ENCODE results near the gene ASTN2.

DNA sequence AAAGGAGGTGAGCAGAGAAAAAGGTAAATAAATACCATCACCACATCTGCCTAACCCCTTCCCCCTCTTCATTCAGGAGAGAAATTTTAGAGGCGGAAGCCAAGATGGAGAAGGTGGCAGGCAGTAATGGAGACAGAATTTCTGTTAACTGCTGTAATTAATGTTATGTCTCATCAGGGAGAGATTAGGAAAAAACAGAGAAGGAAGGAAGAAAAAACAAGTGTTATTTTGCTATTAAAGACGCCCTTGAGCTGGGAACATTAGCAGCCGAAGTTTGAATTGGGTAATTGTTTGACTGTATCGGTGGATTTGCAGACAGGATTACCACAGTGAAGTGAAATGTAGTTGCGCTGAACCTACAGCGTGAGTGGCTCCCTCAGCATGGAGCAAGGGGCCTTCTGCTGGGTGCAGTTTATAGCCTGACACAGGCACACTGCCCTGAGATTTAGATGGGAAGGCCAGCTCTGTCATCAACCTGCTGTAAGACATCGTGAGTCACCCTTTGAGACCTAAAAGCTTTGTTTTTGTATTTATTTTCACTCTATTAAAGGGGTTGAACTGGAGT is 136.3 kb downstream of the ASTN2 start:
- TF ChIP-seq, protein P1, sequence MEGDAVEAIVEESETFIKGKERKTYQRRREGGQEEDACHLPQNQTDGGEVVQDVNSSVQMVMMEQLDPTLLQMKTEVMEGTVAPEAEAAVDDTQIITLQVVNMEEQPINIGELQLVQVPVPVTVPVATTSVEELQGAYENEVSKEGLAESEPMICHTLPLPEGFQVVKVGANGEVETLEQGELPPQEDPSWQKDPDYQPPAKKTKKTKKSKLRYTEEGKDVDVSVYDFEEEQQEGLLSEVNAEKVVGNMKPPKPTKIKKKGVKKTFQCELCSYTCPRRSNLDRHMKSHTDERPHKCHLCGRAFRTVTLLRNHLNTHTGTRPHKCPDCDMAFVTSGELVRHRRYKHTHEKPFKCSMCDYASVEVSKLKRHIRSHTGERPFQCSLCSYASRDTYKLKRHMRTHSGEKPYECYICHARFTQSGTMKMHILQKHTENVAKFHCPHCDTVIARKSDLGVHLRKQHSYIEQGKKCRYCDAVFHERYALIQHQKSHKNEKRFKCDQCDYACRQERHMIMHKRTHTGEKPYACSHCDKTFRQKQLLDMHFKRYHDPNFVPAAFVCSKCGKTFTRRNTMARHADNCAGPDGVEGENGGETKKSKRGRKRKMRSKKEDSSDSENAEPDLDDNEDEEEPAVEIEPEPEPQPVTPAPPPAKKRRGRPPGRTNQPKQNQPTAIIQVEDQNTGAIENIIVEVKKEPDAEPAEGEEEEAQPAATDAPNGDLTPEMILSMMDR (IDR thresholded peaks at IDR 0.05; ENCODE audit: low read depth, low read length, poor library complexity, severe bottlenecking): no peak
- no peak for TF ChIP-seq EZH2phosphoT487 (IDR thresholded peaks at IDR 0.05; ENCODE audit: borderline replicate concordance, low read length)

Measured in DOHH2 (cell line).